ENCODE results near the gene ACOT6. TPM values are rescaled to one million over a fixed set of nuclear protein-coding genes. Genes with fewer than 3 reads are reported as not detected.
"Not testable (repeated sequence)": the region's sequence is repeated elsewhere in the genome, so short reads cannot be mapped to it uniquely, and the experiment has no call there.

Gene ACOT6
- total RNA-seq, 1 donor from 2014 or later = not detected

DNA sequence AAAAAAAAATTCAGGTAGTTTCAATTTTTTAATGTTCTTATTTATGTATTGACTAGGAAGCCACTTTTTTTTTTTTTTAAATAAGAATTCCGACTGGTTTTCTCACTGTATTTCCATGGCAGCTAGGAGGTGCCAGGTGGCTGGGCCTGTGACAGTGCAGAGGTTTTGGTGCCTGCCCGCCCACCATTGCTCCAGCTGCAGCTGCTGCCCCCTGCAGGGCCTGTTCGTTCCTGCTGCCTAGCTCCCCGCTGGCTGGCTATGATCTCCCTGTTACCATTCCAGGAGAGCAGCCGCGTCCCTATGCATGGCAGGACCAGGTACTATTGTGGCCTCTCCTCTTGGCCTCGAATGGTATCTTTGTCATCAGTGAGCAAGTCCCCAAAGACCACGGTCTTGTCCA lies 41.4 kb upstream of the ACOT6 start:
- not testable (repeated sequence) for H3K4me1 Mint-ChIP-seq (ENCODE audit: low read depth, unreplicated experiment); H3K36me3 Mint-ChIP-seq (ENCODE audit: unreplicated experiment); H3K27me3 Mint-ChIP-seq (ENCODE audit: unreplicated experiment); H3K4me3 Mint-ChIP-seq (ENCODE audit: unreplicated experiment); H3K27ac Mint-ChIP-seq (ENCODE audit: unreplicated experiment); H3K9me3 Mint-ChIP-seq (ENCODE audit: unreplicated experiment)
- peak; percentile 73 for DNase-seq
- peak; percentile 62 for TF ChIP-seq CTCF (IDR thresholded peaks at IDR 0.05; ENCODE audit: partially characterized antibody, unreplicated experiment)

- not testable (repeated sequence) for H3K36me3 Mint-ChIP-seq (ENCODE audit: unreplicated experiment); DNase-seq; H3K27ac Mint-ChIP-seq (ENCODE audit: unreplicated experiment); H3K9me3 Mint-ChIP-seq (ENCODE audit: unreplicated experiment); H3K27me3 Mint-ChIP-seq (ENCODE audit: unreplicated experiment); H3K4me3 Mint-ChIP-seq (ENCODE audit: unreplicated experiment); H3K4me1 Mint-ChIP-seq (ENCODE audit: low read depth, unreplicated experiment)
Observed at GRCh38 chr14:73573034-73573433, 39.3 kb upstream of the ACOT6 start.

GRCh38 chr14:73573740-73574139 lies 38.6 kb upstream of the ACOT6 start:
- H3K27me3 Mint-ChIP-seq (ENCODE audit: unreplicated experiment); H3K4me1 Mint-ChIP-seq (ENCODE audit: low read depth, unreplicated experiment); H3K4me3 Mint-ChIP-seq (ENCODE audit: unreplicated experiment); DNase-seq; H3K9me3 Mint-ChIP-seq (ENCODE audit: unreplicated experiment); H3K36me3 Mint-ChIP-seq (ENCODE audit: unreplicated experiment); H3K27ac Mint-ChIP-seq (ENCODE audit: unreplicated experiment): not testable (repeated sequence)

- H3K36me3 Mint-ChIP-seq (ENCODE audit: unreplicated experiment); H3K4me1 Mint-ChIP-seq (ENCODE audit: low read depth, unreplicated experiment); H3K27me3 Mint-ChIP-seq (ENCODE audit: unreplicated experiment); H3K9me3 Mint-ChIP-seq (ENCODE audit: unreplicated experiment); H3K27ac Mint-ChIP-seq (ENCODE audit: unreplicated experiment); DNase-seq; H3K4me3 Mint-ChIP-seq (ENCODE audit: unreplicated experiment): not testable (repeated sequence)
Observed at GRCh38 chr14:73574251-73574650, 38.1 kb upstream of the ACOT6 start.

DNA sequence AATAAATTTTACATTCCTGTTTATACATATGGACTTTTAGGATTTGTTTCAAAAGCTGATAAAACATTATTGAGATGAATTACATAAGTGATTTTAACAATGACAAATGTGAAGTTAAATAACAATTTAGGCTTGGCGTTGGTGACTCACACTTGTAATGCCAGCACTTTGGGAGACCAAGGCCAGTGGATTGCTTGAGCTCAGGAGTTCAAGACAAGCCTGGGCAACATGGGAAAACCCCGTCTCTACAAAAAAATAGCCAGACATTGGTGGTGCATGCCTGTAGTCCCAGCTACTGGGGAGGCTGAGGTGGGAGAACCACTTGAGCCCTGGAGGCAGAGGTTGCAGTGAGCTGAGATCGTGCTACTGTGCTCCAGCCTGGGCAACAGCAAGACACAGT lies 35.9 kb upstream of the ACOT6 start:
- no peaks in the 10 kb centered on the region for H3K36me3 Mint-ChIP-seq (ENCODE audit: unreplicated experiment)
- H3K4me3 Mint-ChIP-seq (ENCODE audit: unreplicated experiment) = no peak overlapping the region
- H3K9me3 Mint-ChIP-seq (ENCODE audit: unreplicated experiment) = no peaks in the 10 kb centered on the region
- no peak overlapping the region for H3K27ac Mint-ChIP-seq (ENCODE audit: unreplicated experiment)
- no peak for DNase-seq
- H3K4me1 Mint-ChIP-seq (ENCODE audit: low read depth, unreplicated experiment) = no peaks in the 10 kb centered on the region
- TF ChIP-seq CTCF (IDR thresholded peaks at IDR 0.05; ENCODE audit: partially characterized antibody, unreplicated experiment) = no peak
- H3K27me3 Mint-ChIP-seq (ENCODE audit: unreplicated experiment) = no peaks in the 10 kb centered on the region

- not testable (repeated sequence) for H3K27me3 Mint-ChIP-seq (ENCODE audit: unreplicated experiment); DNase-seq; H3K27ac Mint-ChIP-seq (ENCODE audit: unreplicated experiment); H3K9me3 Mint-ChIP-seq (ENCODE audit: unreplicated experiment); H3K4me3 Mint-ChIP-seq (ENCODE audit: unreplicated experiment); H3K36me3 Mint-ChIP-seq (ENCODE audit: unreplicated experiment); H3K4me1 Mint-ChIP-seq (ENCODE audit: low read depth, unreplicated experiment)
Observed at GRCh38 chr14:73577214-73577613, 35.1 kb upstream of the ACOT6 start.

DNA sequence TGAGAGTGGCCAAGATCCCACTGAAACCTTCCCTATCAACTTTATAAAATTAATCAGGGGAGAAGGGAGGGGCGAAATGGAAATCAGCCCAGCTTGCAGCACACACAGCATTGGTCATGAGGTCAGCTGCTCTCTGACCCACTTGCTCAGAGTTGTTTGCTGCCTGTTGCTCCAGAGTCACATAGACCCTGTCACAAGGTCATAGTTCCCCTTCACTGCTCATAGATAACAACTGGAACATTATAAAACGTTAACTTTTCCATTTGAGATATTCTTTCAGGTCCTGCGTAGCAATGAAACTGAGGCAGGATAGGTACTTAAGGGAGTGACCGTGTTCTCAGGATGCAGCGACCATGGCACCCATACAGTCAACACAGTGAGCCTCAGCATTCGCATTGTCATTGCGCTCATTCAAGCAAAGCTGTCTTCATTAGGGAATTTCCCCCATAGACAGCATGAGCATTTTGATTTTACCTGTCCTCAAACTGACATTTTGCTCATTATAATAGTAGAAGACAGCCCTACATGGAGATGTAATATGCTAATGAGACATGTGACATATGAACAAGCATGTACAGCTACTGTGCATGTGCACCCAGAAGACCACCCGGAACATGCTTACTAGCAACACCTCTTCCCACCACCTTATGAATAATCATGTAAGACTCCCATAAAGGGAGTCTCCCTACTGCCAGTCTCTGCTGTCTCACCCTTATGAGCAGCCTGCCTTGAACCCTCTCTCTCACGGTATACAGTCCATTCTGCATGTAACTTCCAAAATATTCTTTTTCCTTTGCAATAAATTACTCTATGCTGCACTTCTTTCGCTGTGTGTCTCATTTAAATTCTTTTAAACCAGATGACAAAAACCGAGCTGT lies 30.0 kb upstream of the ACOT6 start:
- not testable (repeated sequence) for H3K27ac Mint-ChIP-seq (ENCODE audit: unreplicated experiment); H3K4me1 Mint-ChIP-seq (ENCODE audit: low read depth, unreplicated experiment); H3K4me3 Mint-ChIP-seq (ENCODE audit: unreplicated experiment); H3K9me3 Mint-ChIP-seq (ENCODE audit: unreplicated experiment); H3K36me3 Mint-ChIP-seq (ENCODE audit: unreplicated experiment); DNase-seq; H3K27me3 Mint-ChIP-seq (ENCODE audit: unreplicated experiment)
